Activated CD4-positive, CD25-positive, alpha-beta regulatory T cell (primary cell): ENCODE measurements around the gene TGM1.
"Not testable (repeated sequence)": the region's sequence is repeated elsewhere in the genome, so short reads cannot be mapped to it uniquely, and the experiment has no call there.

Source experiments
- DNase-seq, 4 experiments: peaks; one replicate each; lab custom pipeline; 2025; lab: John Stamatoyannopoulos, UW

Gene TGM1

GRCh38 chr14:24207104-24207551 is 55.8 kb downstream of the TGM1 start:
- DNase-seq, result no peak

GRCh38 chr14:24206260-24207103 is 56.5 kb downstream of the TGM1 start:
- DNase-seq, result no peak

- DNase-seq, result no peak
Measured at GRCh38 chr14:24204163-24205146, 58.5 kb downstream of the TGM1 start.

- not testable (repeated sequence) for DNase-seq
Measured at GRCh38 chr14:24203249-24203886, 59.6 kb downstream of the TGM1 start.

- not testable (repeated sequence) for DNase-seq
Measured at GRCh38 chr14:24202538-24202937, 60.4 kb downstream of the TGM1 start.
